Activated T-helper 2 cell treated with anti-CD3 and anti-CD28 coated beads, Interferon-gamma antibody, Interleukin-2, Interleukin-4, amounts not matched to agents 10 μg/mL and 5 μg/mL and 100 μg/mL, durations not matched to agents 14 hours and 24 hours and 36 hours (primary cell): Measurements from ENCODE around the gene MINDY2. TPM values are rescaled to one million over a fixed set of nuclear protein-coding genes. Genes with fewer than 3 reads are reported as not detected.
"Not testable (repeated sequence)": the region's sequence is repeated elsewhere in the genome, so short reads cannot be mapped to it uniquely, and the experiment has no call there.

Experiments
- DNase-seq: peaks from one replicate; pipeline ENCODE4 v3.0.0; 2021; ENCODE audit warnings: low spot score
- H3K27ac Mint-ChIP-seq: one replicate; pipeline ENCODE4 v1.8.0; 2021; ENCODE audit warnings: mixed read lengths
- H3K27me3 Mint-ChIP-seq: one replicate; pipeline ENCODE4 v1.8.0; 2021; ENCODE audit warnings: low read depth, mixed read lengths
- H3K36me3 Mint-ChIP-seq: one replicate; pipeline ENCODE4 v1.8.0; 2021; ENCODE audit warnings: low read depth, mixed read lengths
- H3K4me1 Mint-ChIP-seq: one replicate; pipeline ENCODE4 v1.8.0; 2021; ENCODE audit warnings: low read depth, mixed read lengths
- H3K4me3 Mint-ChIP-seq: one replicate; pipeline ENCODE4 v1.8.0; 2021; ENCODE audit warnings: low read depth, mild to moderate bottlenecking, moderate library complexity, mixed read lengths
- H3K9me3 Mint-ChIP-seq: one replicate; pipeline ENCODE4 v1.8.0; 2021; ENCODE audit warnings: mixed read lengths
- intact Hi-C: fragments of 100-400 bp; cut with micrococcal nuclease; formaldehyde crosslinking; loops from one replicate; pipeline ENCODE4 v1.15.1; 2023
- total RNA-seq: library from RNA; stranded (reverse); gene quantifications from 2 replicates; pipeline ENCODE4 v1.2.3, GENCODE V29; 2022

MINDY2 gene
- total RNA-seq, 1 donor from 2014 or later = 11.6 TPM

- intact Hi-C loops = no loop called here
- Mint-ChIP-seq H3K4me3 (no peak overlapping the region), H3K27ac (no peak overlapping the region), H3K9me3 (no peaks in the 10 kb centered on the region), H3K4me1 (no peaks in the 10 kb centered on the region), H3K36me3 (peaks cover 87% of the 10 kb centered on the region), H3K27me3 (no peaks in the 10 kb centered on the region)
- DNase-seq = no peak
Observed at GRCh38 chr15:58880320-58880719, 109.2 kb downstream of the MINDY2 start.

GRCh38 chr15:58882243-58882642 lies 111.1 kb downstream of the MINDY2 start:
- no peaks in the 10 kb centered on the region for H3K9me3 Mint-ChIP-seq
- H3K27me3 Mint-ChIP-seq = no peaks in the 10 kb centered on the region
- no peak overlapping the region for H3K27ac Mint-ChIP-seq
- H3K4me3 Mint-ChIP-seq = no peak overlapping the region
- intact Hi-C loops = no loop called here
- DNase-seq = no peak
- H3K36me3 Mint-ChIP-seq = peaks cover 90% of the 10 kb centered on the region
- H3K4me1 Mint-ChIP-seq = peaks cover 2% of the 10 kb centered on the region

- H3K4me3 Mint-ChIP-seq, H3K4me1 Mint-ChIP-seq, H3K9me3 Mint-ChIP-seq, DNase-seq, H3K27ac Mint-ChIP-seq, H3K27me3 Mint-ChIP-seq, intact Hi-C loops: not testable (repeated sequence)
- peaks cover 92% of the 10 kb centered on the region for H3K36me3 Mint-ChIP-seq
Observed at GRCh38 chr15:58883926-58884325, 112.8 kb downstream of the MINDY2 start.

GRCh38 chr15:58886921-58887320 lies 115.8 kb downstream of the MINDY2 start:
- no peaks in the 10 kb centered on the region for H3K27me3 Mint-ChIP-seq
- intact Hi-C loops = no loop called here
- H3K36me3 Mint-ChIP-seq = peaks cover 88% of the 10 kb centered on the region
- no peak overlapping the region for H3K27ac Mint-ChIP-seq
- H3K4me3 Mint-ChIP-seq = no peak overlapping the region
- H3K9me3 Mint-ChIP-seq = no peaks in the 10 kb centered on the region
- DNase-seq = no peak
- H3K4me1 Mint-ChIP-seq = peaks cover 7% of the 10 kb centered on the region

GRCh38 chr15:58889363-58889762 lies 118.3 kb downstream of the MINDY2 start:
- Mint-ChIP-seq H3K4me1 (peaks cover 8% of the 10 kb centered on the region), H3K27ac (peak overlapping the region; percentile 33), H3K9me3 (no peaks in the 10 kb centered on the region), H3K27me3 (no peaks in the 10 kb centered on the region), H3K36me3 (peaks cover 90% of the 10 kb centered on the region), H3K4me3 (no peak overlapping the region)
- intact Hi-C loops = no loop called here
- no peak for DNase-seq

- Mint-ChIP-seq H3K36me3 (peaks cover 71% of the 10 kb centered on the region), H3K27ac (no peak overlapping the region)
- DNase-seq = no peak
Observed at GRCh38 chr15:58898150-58898680, 127.1 kb downstream of the MINDY2 start.

GRCh38 chr15:58900631-58901030 lies 129.5 kb downstream of the MINDY2 start:
- intact Hi-C loops = no loop called here
- no peaks in the 10 kb centered on the region for H3K27me3 Mint-ChIP-seq
- H3K4me3 Mint-ChIP-seq = no peak overlapping the region

More at GRCh38 chr15:58898150-58898680, 127.1 kb downstream of the MINDY2 start:
- Mint-ChIP-seq H3K4me3 (no peak overlapping the region), H3K4me1 (peaks cover 23% of the 10 kb centered on the region), H3K9me3 (no peaks in the 10 kb centered on the region), H3K27me3 (no peaks in the 10 kb centered on the region)
- intact Hi-C loops = no loop called here

GRCh38 chr15:58908550-58909309 lies 137.6 kb downstream of the MINDY2 start:
- Mint-ChIP-seq H3K27ac (peak overlapping the region; percentile 58), H3K4me3 (no peak overlapping the region), H3K4me1 (peaks cover 35% of the 10 kb centered on the region), H3K27me3 (no peaks in the 10 kb centered on the region), H3K36me3 (peaks cover 78% of the 10 kb centered on the region), H3K9me3 (no peaks in the 10 kb centered on the region)
- intact Hi-C loops = no loop called here
- DNase-seq = no peak

More at GRCh38 chr15:58900631-58901030, 129.5 kb downstream of the MINDY2 start:
- Mint-ChIP-seq H3K36me3 (peaks cover 60% of the 10 kb centered on the region), H3K9me3 (no peaks in the 10 kb centered on the region), H3K27ac (no peak overlapping the region), H3K4me1 (peaks cover 21% of the 10 kb centered on the region)
- no peak for DNase-seq

- H3K4me1 Mint-ChIP-seq = peaks cover 42% of the 10 kb centered on the region
- no peak overlapping the region for H3K27ac Mint-ChIP-seq
- H3K27me3 Mint-ChIP-seq = no peaks in the 10 kb centered on the region
- H3K9me3 Mint-ChIP-seq = no peaks in the 10 kb centered on the region
- H3K36me3 Mint-ChIP-seq = peaks cover 84% of the 10 kb centered on the region
- intact Hi-C loops = no loop called here
- no peak overlapping the region for H3K4me3 Mint-ChIP-seq
- DNase-seq = no peak
Observed at GRCh38 chr15:58909616-58910015, 138.5 kb downstream of the MINDY2 start.

- H3K36me3 Mint-ChIP-seq = peaks cover 83% of the 10 kb centered on the region
- H3K27me3 Mint-ChIP-seq = no peaks in the 10 kb centered on the region
- intact Hi-C loops = no loop called here
- H3K27ac Mint-ChIP-seq = no peak overlapping the region
- H3K4me3 Mint-ChIP-seq = no peak overlapping the region
- H3K9me3 Mint-ChIP-seq = no peaks in the 10 kb centered on the region
- no peak for DNase-seq
- peaks cover 45% of the 10 kb centered on the region for H3K4me1 Mint-ChIP-seq
Observed at GRCh38 chr15:58910456-58910855, 139.4 kb downstream of the MINDY2 start.

Other genes starting within 250 kb of the MINDY2 start
- gene ADAM10, start 21.6 kb upstream of the MINDY2 start, total RNA-seq = 136 and 141 TPM in 2 replicates
- gene SLTM, start 162.4 kb downstream of the MINDY2 start, total RNA-seq = 108 and 120 TPM in 2 replicates
- gene RNF111, start 216.4 kb downstream of the MINDY2 start, total RNA-seq = 36.4 and 36.9 TPM in 2 replicates